Hematopoietic multipotent progenitor cell treated with erythropoietin and hydrocortisone succinate and interleukin-3 and kit ligand, for 8 days (in vitro differentiated cells): ENCODE data around the gene FXYD3.
A peak's percentile ranks its signal among the peaks of the same experiment; 100 is the strongest.
"Not testable (repeated sequence)": the region's sequence is repeated elsewhere in the genome, so short reads cannot be mapped to it uniquely, and the experiment has no call there.

ENCODE experiments used
- DNase-seq: peaks from one replicate; pipeline ENCODE4 v3.0.0-alpha.2; 2015

FXYD3 gene

GRCh38 chr19:35143818-35144217 is 28.2 kb downstream of the FXYD3 start:
- DNase-seq: no peak

GRCh38 chr19:35144259-35144599 is 28.6 kb downstream of the FXYD3 start:
- DNase-seq: no peak

GRCh38 chr19:35144600-35145436 is 29.2 kb downstream of the FXYD3 start:
- DNase-seq: peak; percentile 72

GRCh38 chr19:35146746-35147459 is 31.3 kb downstream of the FXYD3 start:
- no peak for DNase-seq

- DNase-seq: no peak
These were observed 33.8 kb downstream of the FXYD3 start for GRCh38 chr19:35149463-35149862.

GRCh38 chr19:35150445-35150844 is 34.8 kb downstream of the FXYD3 start:
- DNase-seq: no peak

- DNase-seq: no peak
These were observed 35.8 kb downstream of the FXYD3 start for GRCh38 chr19:35151273-35152065.

GRCh38 chr19:35153129-35153522 is 37.5 kb downstream of the FXYD3 start:
- not testable (repeated sequence) for DNase-seq

GRCh38 chr19:35153701-35154524 is 38.3 kb downstream of the FXYD3 start:
- peak; percentile 58 for DNase-seq

- peak; percentile 84 for DNase-seq
These were observed 39.1 kb downstream of the FXYD3 start, which contains the start of gene FXYD5 for GRCh38 chr19:35154525-35155406. Gene FXYD5 (plus strand): TSS chr19:35154735. CDS start chr19:35155551, 816 bp downstream.

GRCh38 chr19:35155441-35155840 is 39.8 kb downstream of the FXYD3 start:
- no peak for DNase-seq

- DNase-seq: no peak
These were observed 40.5 kb downstream of the FXYD3 start for GRCh38 chr19:35155981-35156672.

- no peak for DNase-seq
These were observed 41.0 kb downstream of the FXYD3 start for GRCh38 chr19:35156673-35157014.

- DNase-seq: no peak
These were observed 41.8 kb downstream of the FXYD3 start for GRCh38 chr19:35157431-35157830.

- no peak for DNase-seq
These were observed 44.0 kb downstream of the FXYD3 start for GRCh38 chr19:35159606-35160005.

- DNase-seq: no peak
These were observed 45.2 kb downstream of the FXYD3 start for GRCh38 chr19:35160629-35161433.

- no peak for DNase-seq
These were observed 45.8 kb downstream of the FXYD3 start for GRCh38 chr19:35161434-35161743.

- no peak for DNase-seq
These were observed 47.1 kb downstream of the FXYD3 start for GRCh38 chr19:35162471-35163326.

- no peak for DNase-seq
These were observed 48.8 kb downstream of the FXYD3 start for GRCh38 chr19:35164418-35164817.
